Osteoblast (primary cell): ENCODE results near the gene TRMU. TPM values are rescaled to one million over a fixed set of nuclear protein-coding genes. Genes with fewer than 3 reads are reported as not detected.
A peak's percentile ranks its signal among the peaks of the same experiment; 100 is the strongest.

ENCODE experiments used
- DNase-seq: peaks from one replicate; pipeline ENCODE4 v3.0.0; 2011; ENCODE audit warnings: low spot score, mixed read lengths; ENCODE audit not compliant: insufficient read length; ENCODE audit errors: missing footprints
- H2AFZ ChIP-seq: 2 replicates; pipeline ENCODE4 v1.6.0; 2011; ENCODE audit warnings: mild to moderate bottlenecking, low read length
- H3K27ac ChIP-seq: 2 replicates; pipeline ENCODE4 v1.5.1; 2011; ENCODE audit warnings: mild to moderate bottlenecking, low read depth, low read length, moderate library complexity
- H3K27me3 ChIP-seq: 2 replicates; pipeline ENCODE4 v1.6.0; 2012; ENCODE audit warnings: mild to moderate bottlenecking, control low read depth, inconsistent platforms, low read length, moderate library complexity; ENCODE audit not compliant: insufficient read depth
- H3K36me3 ChIP-seq: 2 replicates; pipeline ENCODE4 v1.5.1; 2011; ENCODE audit warnings: mild to moderate bottlenecking, low read length, control low read depth, moderate library complexity; ENCODE audit not compliant: insufficient read depth
- H3K4me1 ChIP-seq: 2 replicates; pipeline ENCODE4 v1.5.1; 2011; ENCODE audit warnings: mild to moderate bottlenecking, low read length, control low read depth, moderate library complexity; ENCODE audit not compliant: insufficient read depth
- H3K4me2 ChIP-seq: 2 replicates; pipeline ENCODE4 v1.6.0; 2011; ENCODE audit warnings: mild to moderate bottlenecking, low read length; ENCODE audit not compliant: insufficient read depth
- H3K4me3 ChIP-seq: fragments of 200-600 bp; sonication (generic); 3 replicates; pipeline ENCODE4 v1.5.1; 2012; ENCODE audit warnings: mild to moderate bottlenecking, low read length, inconsistent platforms; ENCODE audit not compliant: insufficient read depth
- H3K79me2 ChIP-seq: 2 replicates; pipeline ENCODE4 v1.6.0; 2012; ENCODE audit warnings: mild to moderate bottlenecking, low read length, control low read depth, inconsistent platforms; ENCODE audit not compliant: insufficient read depth
- H3K9me3 ChIP-seq: 2 replicates; pipeline ENCODE4 v1.5.1; 2011; ENCODE audit warnings: low read depth, low read length, control low read depth
- H4K20me1 ChIP-seq: 2 replicates; pipeline ENCODE4 v1.6.0; 2012; ENCODE audit warnings: mild to moderate bottlenecking, low read length, control low read depth; ENCODE audit not compliant: insufficient read depth
- total RNA-seq: library from RNA; depleted of rRNA; stranded (reverse); fragments of >200 nt; gene quantifications from 2 replicates; pipeline ENCODE4 v1.2.3, GENCODE V29; 2012
- TF ChIP-seq, protein P1 (sequence below): IDR thresholded peaks from 2 replicates; pipeline ENCODE4 v1.5.1; 2011; ENCODE audit warnings: mild to moderate bottlenecking, low read depth, low read length, moderate library complexity; ENCODE audit errors: extremely low read depth

The TRMU gene
- total RNA-seq, 1 donor: 22.1 TPM

- Histone ChIP-seq H3K4me1 (no peaks in the 10 kb centered on the region), H3K4me3 (no peak overlapping the region), H3K36me3 (peaks cover 24% of the 10 kb centered on the region), H3K27ac (no peak overlapping the region), H3K9me3 (no peaks in the 10 kb centered on the region), H4K20me1 (no peaks in the 10 kb centered on the region), H3K27me3 (no peaks in the 10 kb centered on the region), H3K79me2 (peaks cover 26% of the 10 kb centered on the region), H2AFZ (no peak overlapping the region), H3K4me2 (no peak overlapping the region)
- DNase-seq: peak; percentile 43
- TF ChIP-seq, protein P1, sequence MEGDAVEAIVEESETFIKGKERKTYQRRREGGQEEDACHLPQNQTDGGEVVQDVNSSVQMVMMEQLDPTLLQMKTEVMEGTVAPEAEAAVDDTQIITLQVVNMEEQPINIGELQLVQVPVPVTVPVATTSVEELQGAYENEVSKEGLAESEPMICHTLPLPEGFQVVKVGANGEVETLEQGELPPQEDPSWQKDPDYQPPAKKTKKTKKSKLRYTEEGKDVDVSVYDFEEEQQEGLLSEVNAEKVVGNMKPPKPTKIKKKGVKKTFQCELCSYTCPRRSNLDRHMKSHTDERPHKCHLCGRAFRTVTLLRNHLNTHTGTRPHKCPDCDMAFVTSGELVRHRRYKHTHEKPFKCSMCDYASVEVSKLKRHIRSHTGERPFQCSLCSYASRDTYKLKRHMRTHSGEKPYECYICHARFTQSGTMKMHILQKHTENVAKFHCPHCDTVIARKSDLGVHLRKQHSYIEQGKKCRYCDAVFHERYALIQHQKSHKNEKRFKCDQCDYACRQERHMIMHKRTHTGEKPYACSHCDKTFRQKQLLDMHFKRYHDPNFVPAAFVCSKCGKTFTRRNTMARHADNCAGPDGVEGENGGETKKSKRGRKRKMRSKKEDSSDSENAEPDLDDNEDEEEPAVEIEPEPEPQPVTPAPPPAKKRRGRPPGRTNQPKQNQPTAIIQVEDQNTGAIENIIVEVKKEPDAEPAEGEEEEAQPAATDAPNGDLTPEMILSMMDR: no peak
Observed at GRCh38 chr22:46320166-46320710, 15.3 kb upstream of the TRMU start.

- H3K36me3 ChIP-seq: peaks cover 28% of the 10 kb centered on the region
- no peaks in the 10 kb centered on the region for H3K27me3 ChIP-seq
- DNase-seq: peak; percentile 69
- TF ChIP-seq, protein P1: no peak
- peaks cover 26% of the 10 kb centered on the region for H3K79me2 ChIP-seq
- H4K20me1 ChIP-seq: no peaks in the 10 kb centered on the region
- H3K27ac ChIP-seq: no peak overlapping the region
- no peak overlapping the region for H3K4me3 ChIP-seq
- H3K9me3 ChIP-seq: no peaks in the 10 kb centered on the region
- H3K4me2 ChIP-seq: no peak overlapping the region
- no peaks in the 10 kb centered on the region for H3K4me1 ChIP-seq
- no peak overlapping the region for H2AFZ ChIP-seq
Observed at GRCh38 chr22:46320716-46321386, 14.7 kb upstream of the TRMU start.

GRCh38 chr22:46322711-46323110 is 12.8 kb upstream of the TRMU start:
- H3K36me3 ChIP-seq: peaks cover 39% of the 10 kb centered on the region
- TF ChIP-seq, protein P1: no peak

GRCh38 chr22:46323162-46323561 is 12.4 kb upstream of the TRMU start:
- H3K36me3 ChIP-seq: peaks cover 43% of the 10 kb centered on the region
- no peaks in the 10 kb centered on the region for H3K9me3 ChIP-seq
- no peak overlapping the region for H3K4me3 ChIP-seq
- H3K79me2 ChIP-seq: peaks cover 26% of the 10 kb centered on the region
- no peak overlapping the region for H3K4me2 ChIP-seq
- no peak overlapping the region for H3K27ac ChIP-seq
- no peaks in the 10 kb centered on the region for H4K20me1 ChIP-seq
- DNase-seq: peak; percentile 29
- no peak overlapping the region for H2AFZ ChIP-seq
- TF ChIP-seq, protein P1: no peak
- H3K4me1 ChIP-seq: no peaks in the 10 kb centered on the region
- no peaks in the 10 kb centered on the region for H3K27me3 ChIP-seq

More at GRCh38 chr22:46322711-46323110, 12.8 kb upstream of the TRMU start:
- no peak for DNase-seq
- no peak overlapping the region for H3K4me2 ChIP-seq
- H2AFZ ChIP-seq: no peak overlapping the region
- H3K4me1 ChIP-seq: no peaks in the 10 kb centered on the region
- H3K27me3 ChIP-seq: no peaks in the 10 kb centered on the region
- H3K9me3 ChIP-seq: no peaks in the 10 kb centered on the region
- H3K27ac ChIP-seq: no peak overlapping the region
- peaks cover 26% of the 10 kb centered on the region for H3K79me2 ChIP-seq
- no peaks in the 10 kb centered on the region for H4K20me1 ChIP-seq
- H3K4me3 ChIP-seq: no peak overlapping the region
